ENCODE results near the gene TBC1D5. TPM values are rescaled to one million over a fixed set of nuclear protein-coding genes. Genes with fewer than 3 reads are reported as not detected.

The TBC1D5 gene
- total RNA-seq, 1 donor = 145 TPM

DNA sequence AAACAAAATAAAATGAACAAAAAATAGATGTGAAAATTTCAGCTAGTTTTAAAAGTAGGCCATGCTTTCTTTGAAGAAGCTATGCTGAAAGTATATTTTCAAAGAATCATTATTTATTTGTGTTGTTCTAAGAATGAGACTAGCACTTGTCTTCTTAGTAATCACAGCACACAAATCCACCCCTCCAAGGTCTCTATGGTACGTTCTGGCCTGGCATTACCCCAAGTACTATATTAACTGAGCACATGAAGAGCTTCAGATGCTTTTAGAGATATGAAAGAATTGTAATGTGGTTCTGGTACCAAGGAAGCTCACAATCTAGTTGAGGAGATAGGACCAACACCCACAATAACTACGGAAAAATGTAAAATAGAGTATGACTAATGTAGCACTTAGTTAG is 441.2 kb downstream of the TBC1D5 start:
- TF ChIP-seq, protein P1, sequence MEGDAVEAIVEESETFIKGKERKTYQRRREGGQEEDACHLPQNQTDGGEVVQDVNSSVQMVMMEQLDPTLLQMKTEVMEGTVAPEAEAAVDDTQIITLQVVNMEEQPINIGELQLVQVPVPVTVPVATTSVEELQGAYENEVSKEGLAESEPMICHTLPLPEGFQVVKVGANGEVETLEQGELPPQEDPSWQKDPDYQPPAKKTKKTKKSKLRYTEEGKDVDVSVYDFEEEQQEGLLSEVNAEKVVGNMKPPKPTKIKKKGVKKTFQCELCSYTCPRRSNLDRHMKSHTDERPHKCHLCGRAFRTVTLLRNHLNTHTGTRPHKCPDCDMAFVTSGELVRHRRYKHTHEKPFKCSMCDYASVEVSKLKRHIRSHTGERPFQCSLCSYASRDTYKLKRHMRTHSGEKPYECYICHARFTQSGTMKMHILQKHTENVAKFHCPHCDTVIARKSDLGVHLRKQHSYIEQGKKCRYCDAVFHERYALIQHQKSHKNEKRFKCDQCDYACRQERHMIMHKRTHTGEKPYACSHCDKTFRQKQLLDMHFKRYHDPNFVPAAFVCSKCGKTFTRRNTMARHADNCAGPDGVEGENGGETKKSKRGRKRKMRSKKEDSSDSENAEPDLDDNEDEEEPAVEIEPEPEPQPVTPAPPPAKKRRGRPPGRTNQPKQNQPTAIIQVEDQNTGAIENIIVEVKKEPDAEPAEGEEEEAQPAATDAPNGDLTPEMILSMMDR (IDR thresholded peaks at IDR 0.05; ENCODE audit: insufficient read depth, low read length) = no peak

DNA sequence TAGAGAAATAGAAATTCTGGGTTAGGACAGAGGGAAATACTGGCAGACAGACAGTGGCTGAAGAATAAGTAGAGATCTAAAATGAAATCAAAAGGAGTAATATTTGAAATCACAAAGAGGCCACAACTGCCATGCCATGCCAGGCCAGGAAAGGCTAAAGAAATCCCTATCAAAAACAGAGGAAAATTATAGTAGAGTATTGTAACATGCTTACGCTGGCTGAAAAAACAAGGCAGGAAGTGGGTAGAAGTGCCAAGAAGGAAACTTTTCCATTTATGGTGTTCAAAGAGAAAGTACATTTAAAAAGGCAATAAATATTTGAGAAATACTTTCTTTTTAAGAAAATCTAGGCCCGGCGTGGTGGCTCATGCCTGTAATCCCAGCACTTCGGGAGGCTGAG is 442.0 kb downstream of the TBC1D5 start:
- no peak overlapping the region for H3K4me3 ChIP-seq (ENCODE audit: low read depth, low read length)
- DNase-seq (ENCODE audit: low read depth) = no peak
- TF ChIP-seq, protein P1 (IDR thresholded peaks at IDR 0.05; ENCODE audit: insufficient read depth, low read length) = no peak

More for the DNA sequence above, 441.2 kb downstream of the TBC1D5 start:
- no peak overlapping the region for H3K4me3 ChIP-seq (ENCODE audit: low read depth, low read length)
- DNase-seq (ENCODE audit: low read depth) = no peak

DNA sequence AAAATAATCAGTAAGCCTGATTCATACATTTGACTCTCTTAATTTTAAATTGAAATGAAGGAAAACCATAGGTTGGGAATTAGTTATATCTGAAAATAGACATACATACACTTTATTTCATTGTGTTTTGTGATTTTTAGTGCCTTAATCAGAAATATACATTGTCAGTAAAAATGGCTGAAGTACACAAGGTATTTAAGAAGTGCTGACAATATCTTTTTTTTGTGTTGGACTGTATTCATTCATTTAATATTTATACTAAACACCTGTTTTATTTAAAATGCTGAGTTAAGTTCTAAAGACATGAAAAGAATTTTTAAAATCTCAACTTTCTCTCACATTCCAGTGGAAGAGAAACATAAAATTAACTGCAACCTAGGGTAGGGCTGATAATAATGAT is 444.4 kb downstream of the TBC1D5 start:
- H3K4me3 ChIP-seq (ENCODE audit: low read depth, low read length) = no peak overlapping the region
- TF ChIP-seq, protein P1 (IDR thresholded peaks at IDR 0.05; ENCODE audit: insufficient read depth, low read length) = no peak
- no peak for DNase-seq (ENCODE audit: low read depth)

DNA sequence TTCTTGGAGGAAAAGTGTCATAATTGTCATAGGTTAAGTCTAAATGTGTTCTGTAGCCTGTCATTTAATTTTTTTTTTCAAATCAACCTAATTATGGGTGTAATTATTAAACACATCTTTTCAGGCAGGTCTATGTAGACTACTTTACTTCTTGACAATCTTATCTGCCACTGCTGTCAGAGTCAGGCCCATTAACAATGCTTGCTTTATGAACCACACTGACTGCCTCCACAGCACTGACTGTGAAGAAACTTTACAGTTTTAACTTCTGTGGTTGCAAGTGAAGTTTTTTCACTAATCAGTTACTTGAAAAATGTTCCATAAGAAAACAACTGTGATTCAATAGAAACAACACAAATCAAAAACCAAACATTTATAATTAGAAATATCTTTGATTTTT is 449.9 kb downstream of the TBC1D5 start:
- TF ChIP-seq, protein P1 (IDR thresholded peaks at IDR 0.05; ENCODE audit: insufficient read depth, low read length) = no peak
- no peak for DNase-seq (ENCODE audit: low read depth)
- H3K4me3 ChIP-seq (ENCODE audit: low read depth, low read length) = no peak overlapping the region

DNA sequence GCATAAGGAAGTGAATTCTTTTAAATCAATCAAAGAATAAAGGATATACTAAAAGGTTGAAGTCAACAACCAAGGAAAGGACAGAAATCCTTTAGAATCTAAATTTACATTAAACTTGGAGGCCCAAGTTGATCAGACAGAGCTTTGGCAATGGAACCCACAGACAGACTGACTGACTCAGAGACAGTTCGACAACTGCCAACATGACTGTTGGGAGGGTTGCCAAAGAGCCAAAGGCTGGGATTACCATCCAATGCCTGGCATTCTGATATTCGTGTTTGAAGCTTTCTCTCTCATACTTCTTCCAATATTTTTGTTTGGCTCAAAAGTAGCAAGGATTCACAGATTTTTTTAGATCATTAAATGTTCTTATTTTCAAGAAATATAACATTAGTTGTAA is 451.5 kb downstream of the TBC1D5 start:
- no peak overlapping the region for H3K4me3 ChIP-seq (ENCODE audit: low read depth, low read length)
- TF ChIP-seq, protein P1 (IDR thresholded peaks at IDR 0.05; ENCODE audit: insufficient read depth, low read length) = no peak
- no peak for DNase-seq (ENCODE audit: low read depth)

DNA sequence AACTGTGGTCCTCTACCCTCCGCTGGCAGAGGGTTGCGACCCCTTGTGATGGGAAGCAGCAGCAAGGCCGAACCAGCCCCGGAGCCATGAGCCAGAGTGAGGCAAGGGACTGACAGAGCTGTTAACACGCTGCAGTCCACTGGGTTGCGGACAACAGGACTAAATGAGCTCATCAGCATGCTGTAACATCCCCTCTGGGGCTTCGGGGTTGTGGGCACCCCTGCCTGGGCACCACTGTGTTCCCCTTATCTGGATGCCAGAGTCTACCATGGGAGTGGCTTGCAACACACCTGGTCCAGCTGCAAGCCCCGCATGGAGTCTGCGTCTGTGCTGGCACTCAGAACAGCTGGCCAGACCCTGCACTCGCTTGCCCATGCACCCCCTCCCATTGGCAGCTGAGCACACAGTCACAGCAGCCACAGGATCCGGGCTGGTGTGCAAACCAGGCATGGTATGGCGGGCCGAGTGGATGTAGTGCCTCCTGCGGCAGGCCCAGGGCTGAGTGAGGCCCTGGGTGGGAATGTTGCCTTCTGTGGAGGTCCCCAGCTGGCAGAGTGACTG is 453.5 kb downstream of the TBC1D5 start:
- TF ChIP-seq, protein P1 (IDR thresholded peaks at IDR 0.05; ENCODE audit: insufficient read depth, low read length) = no peak
- no peak overlapping the region for H3K4me3 ChIP-seq (ENCODE audit: low read depth, low read length)
- no peak for DNase-seq (ENCODE audit: low read depth)
